Central memory CD4-positive, alpha-beta T cell (primary cell): ENCODE data around the gene OAS1.

ENCODE experiments used
- DNase-seq: peaks from one replicate; pipeline ENCODE4 v3.0.0; 2022

Gene OAS1

DNA sequence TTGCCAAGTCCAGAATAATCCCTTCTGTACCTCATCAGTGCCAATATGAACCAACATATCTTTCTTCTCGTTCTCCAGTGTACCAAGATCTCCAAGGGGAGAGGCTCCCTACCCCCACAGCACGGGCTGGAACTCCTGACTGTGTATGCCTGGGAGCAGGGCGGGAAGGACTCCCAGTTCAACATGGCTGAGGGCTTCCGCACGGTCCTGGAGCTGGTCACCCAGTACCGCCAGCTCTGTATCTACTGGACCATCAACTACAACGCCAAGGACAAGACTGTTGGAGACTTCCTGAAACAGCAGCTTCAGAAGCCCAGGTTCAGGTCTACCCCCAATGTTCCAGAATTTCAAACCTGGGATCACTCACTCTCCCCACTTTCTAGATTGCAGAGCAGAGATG is 61.1 kb downstream of the OAS1 start:
- no peak for DNase-seq
